Naive thymus-derived CD4-positive, alpha-beta T cell (primary cell): ENCODE results near the gene ZFP42. TPM values are rescaled to one million over a fixed set of nuclear protein-coding genes. Genes with fewer than 3 reads are reported as not detected.
A peak's percentile ranks its signal among the peaks of the same experiment; 100 is the strongest.

ENCODE experiments used
- ATAC-seq: fragments of 150-1000 bp; cut with Tn5 transposase; 2 replicates; pipeline ENCODE4 v1.10.0; 2021; ENCODE audit warnings: mild to moderate bottlenecking, moderate library complexity
- CTCF ChIA-PET: fragments of 350-600 bp; sonication (Branson Sonifier 250); formaldehyde crosslinking; loops from one replicate; lab custom pipeline; 2021; ENCODE audit warnings: antibody characterized with exemption; lab: Charles Lee
- POLR2A ChIA-PET: fragments of 350-600 bp; sonication (Branson Sonifier 250); formaldehyde crosslinking; loops from one replicate; lab custom pipeline; 2021; ENCODE audit warnings: antibody characterized with exemption, inconsistent platforms; lab: Charles Lee
- DNase-seq, 9 donors: peaks; one replicate each; pipeline versions ENCODE4 v3.0.0 to v3.0.0-alpha.2; 2020 to 2022; ENCODE audit warnings: mixed read lengths in 1 of 9
- H3K27ac ChIP-seq: one replicate; pipeline ENCODE4 v1.7.0; 2013; ENCODE audit warnings: mild to moderate bottlenecking, low read depth, low read length, moderate library complexity
- H3K27me3 ChIP-seq, 2 donors: one replicate each; pipeline ENCODE4 v1.7.0; 2013; ENCODE audit warnings: low read length in 2 of 2, mild to moderate bottlenecking in 2 of 2, moderate library complexity in 2 of 2; ENCODE audit not compliant: control insufficient read depth in 2 of 2, insufficient read depth in 2 of 2
- H3K36me3 ChIP-seq, 3 experiments: 1 replicate in 2 of 3; 2 replicates in 1 of 3; pipeline ENCODE4 v1.7.0; 2013; ENCODE audit warnings: low read length in 3 of 3, mild to moderate bottlenecking in 3 of 3, moderate library complexity in 1 of 3; ENCODE audit not compliant: insufficient read depth in 3 of 3, control insufficient read depth in 2 of 3
- H3K4me1 ChIP-seq, 2 donors: one replicate each; pipeline ENCODE4 v1.7.0; 2013; ENCODE audit warnings: low read length in 2 of 2, mild to moderate bottlenecking in 2 of 2, moderate library complexity in 1 of 2; ENCODE audit not compliant: control insufficient read depth in 2 of 2, insufficient read depth in 2 of 2
- H3K4me3 ChIP-seq: 2 replicates; pipeline ENCODE4 v1.7.0; 2013; ENCODE audit warnings: mild to moderate bottlenecking, low read length
- H3K9me3 ChIP-seq, 3 experiments: 1 replicate in 2 of 3; 2 replicates in 1 of 3; pipeline ENCODE4 v1.7.0; 2013; ENCODE audit warnings: low read length in 3 of 3; ENCODE audit not compliant: control insufficient read depth in 2 of 3
- H3K27ac Mint-ChIP-seq, 9 donors: one replicate each; pipeline ENCODE4 v1.8.0; 2020 to 2022; ENCODE audit warnings: mixed read lengths in 9 of 9, mild to moderate bottlenecking in 8 of 9, moderate library complexity in 5 of 9, inconsistent platforms in 2 of 9
- H3K27me3 Mint-ChIP-seq, 5 donors: one replicate each; pipeline ENCODE4 v1.8.0; 2021 to 2022; ENCODE audit warnings: mixed read lengths in 5 of 5, mild to moderate bottlenecking in 1 of 5
- H3K36me3 Mint-ChIP-seq, 5 donors: one replicate each; pipeline ENCODE4 v1.8.0; 2020 to 2022; ENCODE audit warnings: mixed read lengths in 5 of 5, mild to moderate bottlenecking in 3 of 5, inconsistent platforms in 1 of 5
- H3K4me1 Mint-ChIP-seq, 7 donors: one replicate each; pipeline ENCODE4 v1.8.0; 2020 to 2022; ENCODE audit warnings: mixed read lengths in 7 of 7, mild to moderate bottlenecking in 3 of 7, inconsistent platforms in 1 of 7
- H3K4me3 Mint-ChIP-seq, 10 donors: one replicate each; pipeline ENCODE4 v1.8.0; 2020 to 2022; ENCODE audit warnings: mild to moderate bottlenecking in 10 of 10, mixed read lengths in 10 of 10, moderate library complexity in 6 of 10, inconsistent platforms in 2 of 10
- H3K9me3 Mint-ChIP-seq, 11 donors: one replicate each; pipeline ENCODE4 v1.8.0; 2020 to 2022; ENCODE audit warnings: mixed read lengths in 11 of 11, mild to moderate bottlenecking in 4 of 11, inconsistent platforms in 1 of 11, moderate library complexity in 1 of 11
- intact Hi-C, 2 donors: fragments of 100-400 bp; cut with micrococcal nuclease; formaldehyde crosslinking; loops; one replicate each; pipeline ENCODE4 v1.15.1; 2023
- polyA plus RNA-seq, 2 donors: library from polyadenylated mRNA; unstranded; fragments of 300-500 nt; fragmentation: Illumina TruSeq; gene quantifications; one replicate each; pipeline ENCODE4 v1.2.3, GENCODE V29; 2021
- total RNA-seq, 6 experiments: library from RNA in 5 of 6; stranded (reverse) in 5 of 6; gene quantifications; 1 replicate in 5 of 6; 2 replicates in 1 of 6; pipeline ENCODE4 v1.2.3 and lab custom pipeline; 2021 to 2026

Gene ZFP42
- total and polyA plus RNA-seq, 7 experiments from 2014 or later: 0.10 TPM; not detected in 6

DNA sequence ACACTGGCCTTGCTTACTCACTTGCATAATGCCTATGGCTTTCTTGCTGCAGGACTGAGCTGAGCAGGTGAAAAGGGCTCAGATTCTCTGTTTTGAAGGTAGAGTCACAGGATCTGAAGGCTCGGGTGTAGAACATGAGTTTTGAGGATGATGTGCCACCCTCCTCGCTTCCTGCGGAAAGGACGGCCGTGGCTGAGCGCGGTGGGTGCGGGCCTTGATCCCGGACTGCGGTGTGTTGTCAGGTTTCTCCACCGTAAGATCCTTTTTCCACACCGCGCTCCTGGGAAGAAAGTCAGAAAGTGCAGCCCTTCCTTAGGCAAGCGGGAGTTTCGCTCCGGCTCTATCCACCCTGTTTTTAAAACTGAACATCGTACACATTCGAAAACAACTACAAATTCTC, 36.2 kb downstream of the ZFP42 start:
- Histone ChIP-seq H3K9me3 (no peaks in the 10 kb centered on the region), H3K27ac (no peak overlapping the region), H3K4me1 (no peaks in the 10 kb centered on the region), H3K4me3 (no peak overlapping the region), H3K27me3 (no peaks in the 10 kb centered on the region), H3K36me3 (no peaks in the 10 kb centered on the region)
- no peak overlapping the region for H3K27ac Mint-ChIP-seq
- ChIA-PET CTCF (no interaction called here), POLR2A (no interaction called here)
- peaks cover 0 to 16% (median 7%) of the 10 kb centered on the region in 5 donors for H3K27me3 Mint-ChIP-seq
- H3K9me3 Mint-ChIP-seq: peaks cover 0 to 23% (median 13%) of the 10 kb centered on the region in 11 donors
- ATAC-seq: no peak
- H3K4me1 Mint-ChIP-seq: peaks cover 0 to 14% (median 2%) of the 10 kb centered on the region in 7 donors
- H3K4me3 Mint-ChIP-seq: no peak overlapping the region
- H3K36me3 Mint-ChIP-seq: peaks cover 0 to 4% (median 0%) of the 10 kb centered on the region in 5 donors
- intact Hi-C loops: no loop called here
- no peak for DNase-seq

DNA sequence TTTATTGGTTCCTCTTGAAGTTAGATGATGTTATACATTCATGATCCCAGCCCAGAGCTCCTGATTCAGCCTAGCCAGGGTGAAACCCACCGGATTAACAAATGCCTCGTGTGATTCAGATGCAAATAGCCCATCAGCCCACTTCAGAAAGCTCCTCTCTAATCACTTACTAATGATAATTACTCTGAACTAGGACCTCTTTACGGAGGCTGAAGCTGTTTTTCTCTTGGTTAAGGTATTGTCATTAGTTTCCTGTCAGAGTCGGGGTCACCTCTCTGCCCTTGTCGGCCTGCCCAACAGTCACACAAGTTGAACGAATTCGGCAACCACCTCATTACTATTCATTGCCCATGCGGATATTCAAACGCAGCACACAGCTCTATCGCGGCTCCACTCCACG, 36.6 kb downstream of the ZFP42 start:
- H3K36me3 Mint-ChIP-seq: peaks cover 0 to 4% (median 0%) of the 10 kb centered on the region in 5 donors
- peaks cover 0 to 16% (median 7%) of the 10 kb centered on the region in 5 donors for H3K27me3 Mint-ChIP-seq
- Histone ChIP-seq H3K4me1 (no peaks in the 10 kb centered on the region), H3K27ac (no peak overlapping the region), H3K36me3 (no peaks in the 10 kb centered on the region), H3K27me3 (no peaks in the 10 kb centered on the region), H3K4me3 (no peak overlapping the region), H3K9me3 (no peaks in the 10 kb centered on the region)
- POLR2A ChIA-PET: no interaction called here
- peaks cover 0 to 23% (median 12%) of the 10 kb centered on the region in 11 donors for H3K9me3 Mint-ChIP-seq
- H3K4me3 Mint-ChIP-seq: no peak overlapping the region
- intact Hi-C loops: no loop called here
- ATAC-seq (no peak), DNase-seq (no peak)
- CTCF ChIA-PET: no interaction called here
- H3K27ac Mint-ChIP-seq: peak overlapping the region in 2 of 9 donors; percentile 7 to 56
- peaks cover 0 to 14% (median 2%) of the 10 kb centered on the region in 7 donors for H3K4me1 Mint-ChIP-seq

GRCh38 chr4:188032583-188032982, 37.0 kb downstream of the ZFP42 start:
- H3K27ac ChIP-seq: no peak overlapping the region
- no peak for DNase-seq
- no peaks in the 10 kb centered on the region for H3K4me1 ChIP-seq
- no peak overlapping the region for H3K4me3 ChIP-seq
- Mint-ChIP-seq H3K9me3 (peaks cover 0 to 22% (median 9%) of the 10 kb centered on the region in 11 donors), H3K27ac (peak overlapping the region in 1 of 9 donors; percentile 7), H3K4me1 (peaks cover 0 to 14% (median 2%) of the 10 kb centered on the region in 7 donors), H3K27me3 (peaks cover 0 to 16% (median 7%) of the 10 kb centered on the region in 5 donors), H3K36me3 (peaks cover 0 to 4% (median 0%) of the 10 kb centered on the region in 5 donors), H3K4me3 (no peak overlapping the region)
- H3K36me3 ChIP-seq: no peaks in the 10 kb centered on the region
- no peak for ATAC-seq
- CTCF ChIA-PET: no interaction called here
- POLR2A ChIA-PET: no interaction called here
- no peaks in the 10 kb centered on the region for H3K27me3 ChIP-seq
- no peaks in the 10 kb centered on the region for H3K9me3 ChIP-seq
- intact Hi-C loops: no loop called here

- ChIA-PET POLR2A (no interaction called here), CTCF (interaction anchor here (0.7 kb wide), 1 partner anchor 9 kb away, joined by 3 read pairs; no protein-coding TSS in a partner anchor)
- Histone ChIP-seq H3K27ac (no peak overlapping the region), H3K4me1 (no peaks in the 10 kb centered on the region), H3K27me3 (no peaks in the 10 kb centered on the region), H3K4me3 (no peak overlapping the region), H3K36me3 (no peaks in the 10 kb centered on the region), H3K9me3 (no peaks in the 10 kb centered on the region)
- intact Hi-C loops: loop anchor here in 1 of 2 donors (5.0 kb wide), 1 partner anchor 60 kb away; no protein-coding TSS in a partner anchor
- no peak overlapping the region for H3K4me3 Mint-ChIP-seq
- peaks cover 0 to 27% (median 5%) of the 10 kb centered on the region in 11 donors for H3K9me3 Mint-ChIP-seq
- peaks cover 0 to 11% (median 5%) of the 10 kb centered on the region in 5 donors for H3K27me3 Mint-ChIP-seq
- peaks cover 0 to 9% (median 0%) of the 10 kb centered on the region in 7 donors for H3K4me1 Mint-ChIP-seq
- ATAC-seq (no peak), DNase-seq (no peak)
- H3K27ac Mint-ChIP-seq: no peak overlapping the region
- no peaks in the 10 kb centered on the region for H3K36me3 Mint-ChIP-seq
Observed at GRCh38 chr4:188037003-188037713, 41.6 kb downstream of the ZFP42 start.

- no peaks in the 10 kb centered on the region for H3K36me3 Mint-ChIP-seq
- no peak overlapping the region for H3K4me3 Mint-ChIP-seq
- no peak overlapping the region for H3K27ac Mint-ChIP-seq
- H3K4me1 Mint-ChIP-seq: no peaks in the 10 kb centered on the region
- no peaks in the 10 kb centered on the region for H3K27me3 ChIP-seq
- intact Hi-C loops: no loop called here
- H3K9me3 ChIP-seq: no peaks in the 10 kb centered on the region
- peaks cover 0 to 20% (median 7%) of the 10 kb centered on the region in 11 donors for H3K9me3 Mint-ChIP-seq
- no peak for ATAC-seq
- DNase-seq: no peak
- no peaks in the 10 kb centered on the region for H3K4me1 ChIP-seq
- ChIA-PET POLR2A (no interaction called here), CTCF (no interaction called here)
- no peaks in the 10 kb centered on the region for H3K27me3 Mint-ChIP-seq
- H3K4me3 ChIP-seq: no peak overlapping the region
- no peak overlapping the region for H3K27ac ChIP-seq
- no peaks in the 10 kb centered on the region for H3K36me3 ChIP-seq
Observed at GRCh38 chr4:188041721-188042120, 46.1 kb downstream of the ZFP42 start.

GRCh38 chr4:188042191-188042590, 46.6 kb downstream of the ZFP42 start:
- Mint-ChIP-seq H3K27ac (no peak overlapping the region), H3K4me1 (no peaks in the 10 kb centered on the region), H3K9me3 (peaks cover 0 to 21% (median 7%) of the 10 kb centered on the region in 11 donors), H3K27me3 (no peaks in the 10 kb centered on the region), H3K36me3 (no peaks in the 10 kb centered on the region), H3K4me3 (no peak overlapping the region)
- no peak for ATAC-seq
- Histone ChIP-seq H3K4me1 (no peaks in the 10 kb centered on the region), H3K27me3 (no peaks in the 10 kb centered on the region), H3K9me3 (no peaks in the 10 kb centered on the region), H3K4me3 (no peak overlapping the region), H3K27ac (no peak overlapping the region), H3K36me3 (no peaks in the 10 kb centered on the region)
- ChIA-PET CTCF (no interaction called here), POLR2A (no interaction called here)
- intact Hi-C loops: no loop called here
- no peak for DNase-seq

DNA sequence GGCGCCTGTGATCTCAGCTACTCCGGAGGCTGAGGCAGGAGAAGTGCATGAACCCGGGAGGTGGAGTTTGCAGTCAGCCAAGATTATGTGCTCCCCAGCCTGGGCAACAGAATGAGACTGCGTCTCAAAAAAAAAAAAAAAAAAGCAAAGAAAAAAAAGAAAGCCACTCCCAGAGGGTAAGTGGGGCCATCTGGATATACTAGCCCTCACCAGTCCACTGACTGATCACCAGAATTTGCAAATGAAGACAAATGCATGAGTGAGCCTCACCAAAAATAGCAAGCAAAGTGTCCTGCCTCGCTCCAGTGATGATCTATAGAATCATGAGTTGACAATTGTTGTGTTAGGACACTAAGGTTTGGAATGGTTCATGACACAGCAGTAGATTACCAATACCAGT, 47.6 kb downstream of the ZFP42 start:
- ATAC-seq (no peak), DNase-seq (no peak)
- Histone ChIP-seq H3K27me3 (no peaks in the 10 kb centered on the region), H3K4me1 (no peaks in the 10 kb centered on the region), H3K9me3 (no peaks in the 10 kb centered on the region), H3K27ac (no peak overlapping the region), H3K36me3 (no peaks in the 10 kb centered on the region), H3K4me3 (no peak overlapping the region)
- CTCF ChIA-PET: no interaction called here
- POLR2A ChIA-PET: no interaction called here
- H3K27me3 Mint-ChIP-seq: no peaks in the 10 kb centered on the region
- H3K4me1 Mint-ChIP-seq: no peaks in the 10 kb centered on the region
- no peak overlapping the region for H3K4me3 Mint-ChIP-seq
- H3K36me3 Mint-ChIP-seq: no peaks in the 10 kb centered on the region
- no peak overlapping the region for H3K27ac Mint-ChIP-seq
- intact Hi-C loops: no loop called here
- H3K9me3 Mint-ChIP-seq: peaks cover 0 to 25% (median 7%) of the 10 kb centered on the region in 11 donors
